ENCODE data around the gene SKIL.

Gene SKIL

DNA sequence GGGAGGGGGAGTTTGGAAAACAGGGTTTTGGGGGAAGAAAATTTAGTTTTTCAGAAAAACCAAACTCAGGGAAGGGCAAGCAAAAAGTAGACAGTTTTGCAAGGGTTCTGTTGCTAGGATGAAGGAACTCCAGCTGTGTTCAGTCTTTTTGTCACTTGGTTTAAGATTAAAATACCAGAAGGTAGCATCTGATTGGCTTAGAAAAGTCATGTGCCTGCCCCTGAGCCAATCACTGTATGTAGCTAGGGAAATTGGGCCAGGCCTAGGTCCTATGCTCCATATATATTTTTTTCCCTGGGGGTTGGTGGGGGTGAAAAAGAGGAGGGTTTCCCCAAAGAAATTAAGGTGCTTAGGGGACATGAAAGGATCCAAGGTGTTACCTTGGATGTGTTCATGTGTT is 85.4 kb downstream of the SKIL start:
- DNase-seq = no peak

DNA sequence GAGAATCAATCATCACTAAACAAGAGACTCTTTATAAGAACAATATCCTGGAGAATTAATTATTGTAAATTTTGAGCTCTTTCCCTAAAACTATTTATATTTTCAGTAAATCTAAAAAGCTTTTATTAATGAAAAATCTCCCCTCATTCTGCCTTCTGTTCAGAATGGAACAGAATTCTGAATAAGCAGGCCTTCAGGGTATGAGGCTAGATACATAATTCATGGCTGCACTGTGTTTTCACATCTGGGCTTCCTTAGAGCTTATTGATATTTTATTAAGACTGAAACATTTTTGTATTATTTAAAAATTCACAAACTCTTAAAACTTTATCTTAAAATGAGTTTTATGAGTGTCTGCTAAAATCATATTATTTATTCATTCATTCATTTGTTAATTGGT is 85.9 kb downstream of the SKIL start:
- DNase-seq = no peak

All from stimulated activated CD4-positive, alpha-beta T cell treated with anti-CD3 and anti-CD28 coated beads, Interleukin-15, amount 100 ng/mL, for 24 hours (primary cell).